Immature natural killer cell (primary cell): ENCODE measurements around the gene GDNF. TPM values are rescaled to one million over a fixed set of nuclear protein-coding genes. Genes with fewer than 3 reads are reported as not detected.
"Not testable (repeated sequence)": the region's sequence is repeated elsewhere in the genome, so short reads cannot be mapped to it uniquely, and the experiment has no call there.

Source experiments
- DNase-seq, 3 donors: peaks; one replicate each; pipeline ENCODE4 v3.0.0; 2022; ENCODE audit warnings: mixed read lengths in 1 of 3
- H3K27ac Mint-ChIP-seq, 6 donors: one replicate each; pipeline ENCODE4 v1.8.0; 2020; ENCODE audit warnings: mixed read lengths in 6 of 6, mild to moderate bottlenecking in 5 of 6, inconsistent platforms in 4 of 6, moderate library complexity in 3 of 6
- H3K27me3 Mint-ChIP-seq, 3 donors: one replicate each; pipeline ENCODE4 v1.8.0; 2020 to 2021; ENCODE audit warnings: low read depth in 3 of 3, mild to moderate bottlenecking in 3 of 3, mixed read lengths in 3 of 3, moderate library complexity in 3 of 3, inconsistent platforms in 1 of 3
- H3K36me3 Mint-ChIP-seq, 3 donors: one replicate each; pipeline ENCODE4 v1.8.0; 2020; ENCODE audit warnings: mixed read lengths in 3 of 3, inconsistent platforms in 2 of 3, mild to moderate bottlenecking in 2 of 3
- H3K4me1 Mint-ChIP-seq, 2 donors: one replicate each; pipeline ENCODE4 v1.8.0; 2020; ENCODE audit warnings: inconsistent platforms in 2 of 2, mild to moderate bottlenecking in 2 of 2, mixed read lengths in 2 of 2, moderate library complexity in 1 of 2
- H3K4me3 Mint-ChIP-seq, 5 donors: one replicate each; pipeline ENCODE4 v1.8.0; 2020; ENCODE audit warnings: mild to moderate bottlenecking in 5 of 5, mixed read lengths in 5 of 5, inconsistent platforms in 3 of 5, moderate library complexity in 3 of 5
- H3K9me3 Mint-ChIP-seq, 6 donors: one replicate each; pipeline ENCODE4 v1.8.0; 2020; ENCODE audit warnings: mild to moderate bottlenecking in 6 of 6, mixed read lengths in 6 of 6, inconsistent platforms in 4 of 6, moderate library complexity in 3 of 6
- polyA plus RNA-seq, 3 donors: library from polyadenylated mRNA; unstranded; fragments of 300-500 nt; fragmentation: Illumina TruSeq; gene quantifications; one replicate each; pipeline ENCODE4 v1.2.3, GENCODE V29; 2021

Gene GDNF
- not detected for polyA plus RNA-seq

GRCh38 chr5:37839407-37840052 is at the start of gene GDNF:
TSS of gene GDNF (minus strand) at chr5:37840041. CDS start at chr5:37834796, 5,245 bp downstream.
- no peak for DNase-seq
- H3K4me1 Mint-ChIP-seq: peaks cover 6 to 12% of the 10 kb centered on the region in 2 donors
- peaks cover 0 to 8% (median under 1%) of the 10 kb centered on the region in 6 donors for H3K9me3 Mint-ChIP-seq
- H3K27me3 Mint-ChIP-seq: peaks cover 8 to 27% (median 11%) of the 10 kb centered on the region in 3 donors
- peaks cover 0 to 4% (median 0%) of the 10 kb centered on the region in 3 donors for H3K36me3 Mint-ChIP-seq
- H3K27ac Mint-ChIP-seq: no peak within 1 kb of the TSS
- no peak within 1 kb of the TSS for H3K4me3 Mint-ChIP-seq

- Mint-ChIP-seq H3K9me3 (peaks cover 0 to 2% (median 0%) of the 10 kb centered on the region in 6 donors), H3K36me3 (no peaks in the 10 kb centered on the region), H3K27me3 (peaks cover 0 to 5% (median 0%) of the 10 kb centered on the region in 3 donors), H3K27ac (no peak overlapping the region), H3K4me1 (no peaks in the 10 kb centered on the region), H3K4me3 (no peak overlapping the region)
- no peak for DNase-seq
These were observed 48.6 kb upstream of the GDNF start for GRCh38 chr5:37888476-37888875.

GRCh38 chr5:37886242-37886905 is 46.5 kb upstream of the GDNF start:
- Mint-ChIP-seq H3K4me3 (no peak overlapping the region), H3K36me3 (no peaks in the 10 kb centered on the region), H3K9me3 (peaks cover 0 to 2% (median 0%) of the 10 kb centered on the region in 6 donors), H3K27ac (no peak overlapping the region), H3K4me1 (no peaks in the 10 kb centered on the region), H3K27me3 (peaks cover 0 to 6% (median 6%) of the 10 kb centered on the region in 3 donors)
- no peak for DNase-seq

- Mint-ChIP-seq H3K9me3 (peaks cover 0 to 6% (median 2%) of the 10 kb centered on the region in 6 donors), H3K36me3 (no peaks in the 10 kb centered on the region), H3K27ac (no peak overlapping the region), H3K27me3 (peaks cover 4 to 6% (median 4%) of the 10 kb centered on the region in 3 donors), H3K4me1 (no peaks in the 10 kb centered on the region), H3K4me3 (no peak overlapping the region)
- no peak for DNase-seq
These were observed 42.8 kb upstream of the GDNF start for GRCh38 chr5:37882636-37883035.

- H3K27ac Mint-ChIP-seq: no peak overlapping the region
- H3K4me3 Mint-ChIP-seq: no peak overlapping the region
- DNase-seq: no peak
- peaks cover 0 to 6% (median 2%) of the 10 kb centered on the region in 6 donors for H3K9me3 Mint-ChIP-seq
- H3K4me1 Mint-ChIP-seq: no peaks in the 10 kb centered on the region
- H3K36me3 Mint-ChIP-seq: no peaks in the 10 kb centered on the region
- H3K27me3 Mint-ChIP-seq: peaks cover 4 to 6% (median 4%) of the 10 kb centered on the region in 3 donors
These were observed 41.5 kb upstream of the GDNF start for GRCh38 chr5:37881359-37881758.

- H3K9me3 Mint-ChIP-seq: peaks cover 0 to 6% (median 1%) of the 10 kb centered on the region in 6 donors
- no peaks in the 10 kb centered on the region for H3K36me3 Mint-ChIP-seq
- DNase-seq: no peak
- no peak overlapping the region for H3K4me3 Mint-ChIP-seq
- H3K27me3 Mint-ChIP-seq: peaks cover 1 to 4% (median 3%) of the 10 kb centered on the region in 3 donors
- H3K27ac Mint-ChIP-seq: no peak overlapping the region
- H3K4me1 Mint-ChIP-seq: no peaks in the 10 kb centered on the region
These were observed 37.1 kb upstream of the GDNF start for GRCh38 chr5:37876943-37877342.

- Mint-ChIP-seq H3K27me3 (peaks cover 0 to 4% (median 2%) of the 10 kb centered on the region in 3 donors), H3K27ac (no peak overlapping the region), H3K36me3 (no peaks in the 10 kb centered on the region), H3K9me3 (peaks cover 0 to 6% (median under 1%) of the 10 kb centered on the region in 6 donors), H3K4me1 (no peaks in the 10 kb centered on the region), H3K4me3 (no peak overlapping the region)
- no peak for DNase-seq
These were observed 36.4 kb upstream of the GDNF start for GRCh38 chr5:37876245-37876644.

- peaks cover 1 to 2% (median 1%) of the 10 kb centered on the region in 3 donors for H3K27me3 Mint-ChIP-seq
- no peaks in the 10 kb centered on the region for H3K36me3 Mint-ChIP-seq
- H3K9me3 Mint-ChIP-seq: peaks cover 0 to 6% (median 0%) of the 10 kb centered on the region in 6 donors
- no peak for DNase-seq
- H3K4me3 Mint-ChIP-seq: no peak overlapping the region
- H3K27ac Mint-ChIP-seq: no peak overlapping the region
- H3K4me1 Mint-ChIP-seq: no peaks in the 10 kb centered on the region
These were observed 35.4 kb upstream of the GDNF start for GRCh38 chr5:37875051-37875787.

GRCh38 chr5:37873988-37874387 is 34.1 kb upstream of the GDNF start:
- Mint-ChIP-seq H3K9me3 (no peaks in the 10 kb centered on the region), H3K27ac (no peak overlapping the region), H3K4me3 (no peak overlapping the region), H3K36me3 (no peaks in the 10 kb centered on the region), H3K27me3 (peaks cover 0 to 2% (median 2%) of the 10 kb centered on the region in 3 donors), H3K4me1 (no peaks in the 10 kb centered on the region)
- no peak for DNase-seq

- no peaks in the 10 kb centered on the region for H3K36me3 Mint-ChIP-seq
- H3K27me3 Mint-ChIP-seq: peaks cover 0 to 3% (median 2%) of the 10 kb centered on the region in 3 donors
- no peaks in the 10 kb centered on the region for H3K4me1 Mint-ChIP-seq
- DNase-seq: no peak
- H3K9me3 Mint-ChIP-seq: no peaks in the 10 kb centered on the region
- no peak overlapping the region for H3K27ac Mint-ChIP-seq
- no peak overlapping the region for H3K4me3 Mint-ChIP-seq
These were observed 31.4 kb upstream of the GDNF start for GRCh38 chr5:37871023-37871815.

- Mint-ChIP-seq H3K27me3 (peaks cover 0 to 3% (median 3%) of the 10 kb centered on the region in 3 donors), H3K9me3 (no peaks in the 10 kb centered on the region), H3K36me3 (no peaks in the 10 kb centered on the region), H3K27ac (no peak overlapping the region), H3K4me3 (no peak overlapping the region), H3K4me1 (no peaks in the 10 kb centered on the region)
- DNase-seq: no peak
These were observed 29.4 kb upstream of the GDNF start for GRCh38 chr5:37869216-37869615.

GRCh38 chr5:37867654-37868053 is 27.8 kb upstream of the GDNF start:
- DNase-seq: no peak
- no peaks in the 10 kb centered on the region for H3K36me3 Mint-ChIP-seq
- H3K9me3 Mint-ChIP-seq: no peaks in the 10 kb centered on the region
- no peak overlapping the region for H3K4me3 Mint-ChIP-seq
- H3K27ac Mint-ChIP-seq: no peak overlapping the region
- H3K27me3 Mint-ChIP-seq: peaks cover 0 to 4% (median 3%) of the 10 kb centered on the region in 3 donors
- H3K4me1 Mint-ChIP-seq: no peaks in the 10 kb centered on the region

GRCh38 chr5:37862907-37863306 is 23.1 kb upstream of the GDNF start:
- H3K27ac Mint-ChIP-seq, DNase-seq, H3K36me3 Mint-ChIP-seq, H3K27me3 Mint-ChIP-seq, H3K9me3 Mint-ChIP-seq, H3K4me3 Mint-ChIP-seq: not testable (repeated sequence)
- peaks cover 0 to 10% of the 10 kb centered on the region in 2 donors for H3K4me1 Mint-ChIP-seq
